HepG2 (cell line): Measurements from ENCODE around the gene CALML4. TPM values are rescaled to one million over a fixed set of nuclear protein-coding genes. Genes with fewer than 3 reads are reported as not detected.

Source experiments
- CBFB ChIP-seq: sonication (generic); formaldehyde crosslinking; IDR thresholded peaks from 2 replicates; pipeline ENCODE4 v1.4.0; 2020; ENCODE audit warnings: missing genetic modification reagents
- CEBPB ChIP-seq: IDR thresholded peaks from 2 replicates; pipeline ENCODE4 v1.6.1; 2011; ENCODE audit warnings: low read depth, low read length, improper control_type of control experiment, borderline replicate concordance
- FOXM1 ChIP-seq: sonication (generic); formaldehyde crosslinking; IDR thresholded peaks from 2 replicates; pipeline ENCODE4 v1.5.0; 2020; ENCODE audit warnings: missing genetic modification reagents
- GLI4 ChIP-seq: sonication (generic); formaldehyde crosslinking; IDR thresholded peaks from 2 replicates; pipeline ENCODE4 v1.5.1; 2020; ENCODE audit warnings: missing genetic modification reagents, mild to moderate bottlenecking, moderate library complexity, borderline replicate concordance
- HMGA1 ChIP-seq: sonication (generic); formaldehyde crosslinking; conservative IDR thresholded peaks from 2 replicates; pipeline ENCODE4 v1.4.0; 2020; ENCODE audit warnings: missing genetic modification reagents
- ISL2 ChIP-seq: sonication (generic); formaldehyde crosslinking; IDR thresholded peaks from 2 replicates; pipeline ENCODE4 v1.5.0; 2020; ENCODE audit warnings: missing genetic modification reagents
- JDP2 ChIP-seq: sonication (generic); formaldehyde crosslinking; IDR thresholded peaks from 2 replicates; pipeline ENCODE4 v1.8.1; 2022; ENCODE audit warnings: missing genetic modification reagents, borderline replicate concordance
- KAT2B ChIP-seq: fragments of 150-350 bp; IDR thresholded peaks from 2 replicates; pipeline ENCODE4 v1.6.1; 2014; ENCODE audit warnings: low read depth, low read length, borderline replicate concordance
- KDM1A ChIP-seq: IDR thresholded peaks from 2 replicates; pipeline ENCODE4 v1.6.1; 2016; ENCODE audit warnings: missing compliant biosample characterization
- PBX2 ChIP-seq: IDR thresholded peaks from 2 replicates; pipeline ENCODE4 v1.6.1; 2016; ENCODE audit warnings: control low read depth
- POLR2A ChIP-seq, 2 experiments: IDR thresholded peaks; 2 replicates each; pipeline ENCODE4 v1.6.1; 2011; ENCODE audit warnings: low read depth in 2 of 2, low read length in 2 of 2, mild to moderate bottlenecking in 1 of 2, moderate library complexity in 1 of 2; ENCODE audit not compliant: insufficient read depth in 1 of 2
- RBM22 ChIP-seq: fragments of 200-400 bp; formaldehyde crosslinking; optimal IDR thresholded peaks from 2 replicates; pipeline ENCODE3; 2017; ENCODE audit warnings: mild to moderate bottlenecking, low read length, moderate library complexity
- TBP ChIP-seq: sonication (generic); formaldehyde crosslinking; IDR thresholded peaks from 2 replicates; pipeline ENCODE4 v1.5.0; 2020; ENCODE audit warnings: missing genetic modification reagents
- TERF1 ChIP-seq: sonication (generic); formaldehyde crosslinking; IDR thresholded peaks from 2 replicates; pipeline ENCODE4 v1.8.0; 2022; ENCODE audit warnings: mild to moderate bottlenecking, missing genetic modification reagents, moderate library complexity
- TMF1 ChIP-seq: sonication (generic); formaldehyde crosslinking; IDR thresholded peaks from 2 replicates; pipeline ENCODE4 v1.8.1; 2022; ENCODE audit warnings: low read depth, missing genetic modification reagents
- YEATS4 ChIP-seq: sonication (generic); formaldehyde crosslinking; IDR thresholded peaks from 2 replicates; pipeline ENCODE4 v1.4.0; 2020; ENCODE audit warnings: missing genetic modification reagents, borderline replicate concordance
- ZBTB26 ChIP-seq: IDR thresholded peaks from 2 replicates; pipeline ENCODE4 v1.6.1; 2016; ENCODE audit warnings: missing compliant biosample characterization, missing genetic modification reagents, borderline replicate concordance
- ZNF260 ChIP-seq: sonication (generic); formaldehyde crosslinking; IDR thresholded peaks from 2 replicates; pipeline ENCODE4 v1.4.0; 2020; ENCODE audit warnings: missing genetic modification reagents, low read depth, mild to moderate bottlenecking, borderline replicate concordance
- ZNF557 ChIP-seq: sonication (generic); formaldehyde crosslinking; IDR thresholded peaks from 2 replicates; pipeline ENCODE4 v1.4.0; 2020; ENCODE audit warnings: missing genetic modification reagents
- ZNF616 ChIP-seq: sonication (generic); formaldehyde crosslinking; IDR thresholded peaks from 2 replicates; pipeline ENCODE4 v1.5.0; 2020; ENCODE audit warnings: low read depth, mild to moderate bottlenecking, missing genetic modification reagents
- ZNF709 ChIP-seq: sonication (generic); formaldehyde crosslinking; IDR thresholded peaks from 2 replicates; pipeline ENCODE4 v1.5.0; 2020; ENCODE audit warnings: mild to moderate bottlenecking, missing genetic modification reagents
- ZSCAN22 ChIP-seq: sonication (generic); formaldehyde crosslinking; IDR thresholded peaks from 2 replicates; pipeline ENCODE4 v1.4.0; 2020; ENCODE audit warnings: mild to moderate bottlenecking, missing genetic modification reagents
- ZSCAN5A ChIP-seq: sonication (generic); formaldehyde crosslinking; IDR thresholded peaks from 2 replicates; pipeline ENCODE4 v1.8.0; 2022; ENCODE audit warnings: mild to moderate bottlenecking, missing genetic modification reagents, borderline replicate concordance
- polyA plus RNA-seq, 8 experiments: library from polyadenylated mRNA; depleted of rRNA in 3 of 8; stranded (reverse) in 7 of 8; unstranded in 1 of 8; fragments of >200 nt; fragmentation: Illumina TruSeq in 4 of 8; extraction: Trizol in 4 of 8; gene quantifications; 2 replicates each; pipeline versions ENCODE4 v1.2.1 to v1.2.3, GENCODE V29; 2011 to 2016; ENCODE audit warnings: low read depth in 4 of 8, missing spikeins in 1 of 8, mixed read lengths in 1 of 8; ENCODE audit not compliant: insufficient read depth in 1 of 8
- total RNA-seq, 5 experiments: library from RNA; depleted of rRNA; stranded (reverse); fragments of >200 nt; fragmentation: Illumina TruSeq; extraction: Trizol; gene quantifications; 2 replicates each; pipeline ENCODE4 v1.2.3, GENCODE V29; 2016; ENCODE audit warnings: low read depth in 1 of 5

CALML4 gene
- total and polyA plus RNA-seq, 2 of the 13 experiments (the other 11 are each of a cell fraction or from before 2014, with no cell fraction given): 3.6 to 8.7 TPM

- TF ChIP-seq ZNF557: peak; percentile 31; the same call in 1 of the 2 replicates
- TF ChIP-seq TMF1 (CRISPR knock-in tag): peak; percentile 74; the same call in 1 of the 2 replicates
- TF ChIP-seq ZSCAN22 (CRISPR knock-in tag): peak; percentile 80; the same call in 1 of the 2 replicates
- TF ChIP-seq ISL2 (CRISPR knock-in tag): no peak
- no peak for TF ChIP-seq PBX2 (CRISPR knock-in tag)
- TF ChIP-seq FOXM1 (CRISPR knock-in tag): no peak
- peak; percentile 93; the same call in 1 of the 2 replicates for TF ChIP-seq ZNF616 (CRISPR knock-in tag)
- 0 out of 2 replicates have a peak, but pooled peaks have one; percentile 3 for TF ChIP-seq TERF1
- TF ChIP-seq CBFB (CRISPR knock-in tag): no peak
- TF ChIP-seq POLR2A (IDR thresholded peaks at IDR 0.05; ENCODE audit: insufficient read depth in 1 of 2, low read depth in 2 of 2, low read length in 2 of 2): peak; percentile 61 to 70; a peak in 3 of 4 replicates
- TF ChIP-seq RBM22: no peak
- peak; percentile 90; the same call in 1 of the 2 replicates for TF ChIP-seq ZNF709 (CRISPR knock-in tag)
- no peak for TF ChIP-seq KDM1A (CRISPR knock-in tag)
- no peak for TF ChIP-seq ZNF260 (CRISPR knock-in tag)
- no peak for TF ChIP-seq KAT2B
- TF ChIP-seq ZSCAN5A (CRISPR knock-in tag): no peak; the same call in 1 of the 2 replicates
- TF ChIP-seq JDP2 (CRISPR knock-in tag): peak; percentile 57; the same call in 1 of the 2 replicates
- TF ChIP-seq ZBTB26 (CRISPR knock-in tag): no peak
- TF ChIP-seq HMGA1 (CRISPR knock-in tag): no peak
- TF ChIP-seq GLI4 (CRISPR knock-in tag): no peak
- peak; percentile 97 for TF ChIP-seq YEATS4
- no peak for TF ChIP-seq CEBPB
- TF ChIP-seq TBP: no peak
These were observed 24.4 kb upstream of the CALML4 start, which contains the start of gene CLN6 (continued) for GRCh38 chr15:68229386-68230156.
